ENCODE measurements around the gene CAMK2N1. TPM values are rescaled to one million over a fixed set of nuclear protein-coding genes. Genes with fewer than 3 reads are reported as not detected.

CAMK2N1 gene
- polyA plus RNA-seq, 2 of the 4 experiments (the other 2 are of a cell fraction), result 49.7 to 56.4 TPM

DNA sequence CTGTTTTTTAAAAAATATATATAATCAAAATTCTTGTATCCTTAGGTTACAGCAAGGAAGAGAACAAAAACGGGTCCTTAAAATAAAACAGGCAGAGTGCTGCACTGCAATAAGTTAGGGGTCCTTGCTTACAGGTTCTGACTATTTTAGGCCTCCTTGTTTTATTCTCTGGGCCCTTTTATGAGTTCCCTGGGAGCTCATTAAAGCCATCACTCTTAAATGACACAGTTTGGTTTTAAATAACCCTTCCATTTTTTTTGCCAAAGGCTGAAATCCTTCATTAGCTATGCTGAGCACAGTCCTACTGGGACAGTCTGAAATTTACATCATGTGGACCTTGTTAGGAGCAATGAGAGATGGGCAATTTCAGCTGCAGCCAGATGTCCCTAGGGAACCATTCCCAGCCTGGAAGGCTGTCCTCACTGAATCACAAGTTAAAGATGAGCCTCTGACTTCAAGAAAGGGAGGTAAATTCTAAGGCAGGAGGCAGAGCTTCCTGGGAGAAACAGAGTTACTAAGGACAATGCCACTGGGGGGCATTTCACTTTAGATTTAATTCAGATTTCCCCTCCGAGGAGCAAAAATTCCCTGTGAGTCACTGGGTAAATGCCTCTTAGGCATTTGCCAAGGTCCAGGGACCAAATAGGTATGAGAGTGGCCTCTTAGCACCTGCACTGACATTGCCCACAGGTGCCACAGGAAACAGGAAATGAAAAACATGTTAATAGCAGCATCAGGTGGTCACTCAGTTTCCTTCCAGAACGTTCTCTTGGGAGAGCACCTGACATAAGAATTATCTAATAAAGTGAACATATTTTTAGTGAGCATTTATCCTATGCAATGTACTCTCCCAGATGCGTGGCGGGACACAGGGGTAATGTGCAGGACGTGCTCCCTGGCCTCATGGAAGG, 25.8 kb upstream of the CAMK2N1 start:
- no peak for DNase-seq (ENCODE audit: low read depth in 1 of 2, low spot score in 1 of 2)
- Histone ChIP-seq H3K9me3 (no peaks in the 10 kb centered on the region), H3K4me1 (peaks cover 3% of the 10 kb centered on the region; the same call in 2 of the 3 replicates), H3K4me2 (no peak overlapping the region), H3K4me3 (no peak overlapping the region), H3K27ac (no peak overlapping the region)
- WGBS (ENCODE audit: missing lambda C conversion rate), result 45% methylated on average over 6 of the region's 6 CpGs
- TF ChIP-seq SREBF2 (IDR thresholded peaks at IDR 0.05), result no peak
- no peak for TF ChIP-seq JUNB (IDR thresholded peaks at IDR 0.05)
- TF ChIP-seq, protein P1, sequence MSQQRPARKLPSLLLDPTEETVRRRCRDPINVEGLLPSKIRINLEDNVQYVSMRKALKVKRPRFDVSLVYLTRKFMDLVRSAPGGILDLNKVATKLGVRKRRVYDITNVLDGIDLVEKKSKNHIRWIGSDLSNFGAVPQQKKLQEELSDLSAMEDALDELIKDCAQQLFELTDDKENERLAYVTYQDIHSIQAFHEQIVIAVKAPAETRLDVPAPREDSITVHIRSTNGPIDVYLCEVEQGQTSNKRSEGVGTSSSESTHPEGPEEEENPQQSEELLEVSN (IDR thresholded peaks at IDR 0.05; ENCODE audit: borderline replicate concordance, low read depth), result no peak
- no peak for TF ChIP-seq NPAS2 (CRISPR knock-in tag; IDR thresholded peaks at IDR 0.05; ENCODE audit: borderline replicate concordance)
- TF ChIP-seq, protein P2, sequence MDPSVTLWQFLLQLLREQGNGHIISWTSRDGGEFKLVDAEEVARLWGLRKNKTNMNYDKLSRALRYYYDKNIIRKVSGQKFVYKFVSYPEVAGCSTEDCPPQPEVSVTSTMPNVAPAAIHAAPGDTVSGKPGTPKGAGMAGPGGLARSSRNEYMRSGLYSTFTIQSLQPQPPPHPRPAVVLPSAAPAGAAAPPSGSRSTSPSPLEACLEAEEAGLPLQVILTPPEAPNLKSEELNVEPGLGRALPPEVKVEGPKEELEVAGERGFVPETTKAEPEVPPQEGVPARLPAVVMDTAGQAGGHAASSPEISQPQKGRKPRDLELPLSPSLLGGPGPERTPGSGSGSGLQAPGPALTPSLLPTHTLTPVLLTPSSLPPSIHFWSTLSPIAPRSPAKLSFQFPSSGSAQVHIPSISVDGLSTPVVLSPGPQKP (IDR thresholded peaks at IDR 0.05; ENCODE audit: low read depth, low read length), result no peak
- TF ChIP-seq, protein P3, sequence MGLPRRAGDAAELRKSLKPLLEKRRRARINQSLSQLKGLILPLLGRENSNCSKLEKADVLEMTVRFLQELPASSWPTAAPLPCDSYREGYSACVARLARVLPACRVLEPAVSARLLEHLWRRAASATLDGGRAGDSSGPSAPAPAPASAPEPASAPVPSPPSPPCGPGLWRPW (IDR thresholded peaks at IDR 0.05), result no peak
- no peak for TF ChIP-seq ZC3H11A (IDR thresholded peaks at IDR 0.05)
- no peak for TF ChIP-seq RARB (CRISPR knock-in tag; IDR thresholded peaks at IDR 0.05)
- TF ChIP-seq KDM1A (IDR thresholded peaks at IDR 0.05; ENCODE audit: low read depth), result no peak
- TF ChIP-seq NFE2L2 (conservative IDR thresholded peaks at IDR 0.05; ENCODE audit: low read length), result no peak
- no peak for TF ChIP-seq EHF (CRISPR knock-in tag; IDR thresholded peaks at IDR 0.05)
- ATAC-seq, result no peak
- ChIA-PET POLR2A (no interaction called here), CTCF (interaction anchor here (0.7 to 1.5 kb wide), 4 partner anchors 10 to 299 kb away, joined by 3 to 7 read pairs (median 3); partner anchors contain the start of gene PINK1)
- no peak for FAIRE-seq

DNA sequence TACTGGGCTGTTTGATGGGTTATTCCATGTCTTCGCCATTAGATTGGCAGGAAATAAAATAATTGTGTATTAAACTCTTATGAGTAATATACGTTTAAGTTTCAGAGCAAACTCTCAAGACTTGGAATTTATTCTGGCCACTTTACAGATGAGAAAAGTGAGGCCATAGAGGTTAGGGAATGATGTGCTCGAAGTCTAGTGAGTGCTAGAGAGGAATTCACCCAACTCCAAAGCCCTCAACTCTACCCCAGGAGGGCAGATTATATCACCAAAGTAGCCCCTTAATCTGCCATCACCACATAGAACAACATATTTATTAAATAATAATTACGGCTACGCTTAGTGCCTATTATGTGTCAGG, 22.4 kb upstream of the CAMK2N1 start:
- Histone ChIP-seq H3K9me3 (no peaks in the 10 kb centered on the region), H3K4me3 (peak overlapping the region; percentile 87), H3K27ac (peak overlapping the region; percentile 84 to 89), H3K4me2 (peak overlapping the region; percentile 88), H3K4me1 (peaks cover 9% of the 10 kb centered on the region; the same call in 2 of the 3 replicates)
- DNase-seq (ENCODE audit: low read depth in 1 of 2, low spot score in 1 of 2), result no peak
- CTCF ChIA-PET, result interaction anchor here (0.9 to 2.9 kb wide), 4 partner anchors 9 to 146 kb away, joined by 3 to 8 read pairs (median 3); no protein-coding TSS in a partner anchor
- WGBS (ENCODE audit: missing lambda C conversion rate), result 57% methylated on average over 5 of the region's 5 CpGs
- POLR2A ChIA-PET, result interaction anchor here (0.5 to 1.3 kb wide), 3 partner anchors 23 to 953 kb away, joined by 3 to 13 read pairs (median 4); partner anchors contain the start of genes CAMK2N1 and DDOST
- no peak for FAIRE-seq
- TF ChIP-seq RARB (CRISPR knock-in tag; IDR thresholded peaks at IDR 0.05) (no peak), RCOR1 (IDR thresholded peaks at IDR 0.05; ENCODE audit: low read depth, low read length) (no peak), BHLHE40 (IDR thresholded peaks at IDR 0.05; ENCODE audit: low read depth, low read length) (no peak), EHMT2 (IDR thresholded peaks at IDR 0.05; ENCODE audit: low read depth) (no peak), SREBF2 (IDR thresholded peaks at IDR 0.05) (no peak), NR3C1 (IDR thresholded peaks at IDR 0.05) (no peak), FOXS1 (CRISPR knock-in tag; IDR thresholded peaks at IDR 0.05) (no peak), MYC (IDR thresholded peaks at IDR 0.05; ENCODE audit: borderline replicate concordance, low read length) (no peak)
- TF ChIP-seq, protein P4, sequence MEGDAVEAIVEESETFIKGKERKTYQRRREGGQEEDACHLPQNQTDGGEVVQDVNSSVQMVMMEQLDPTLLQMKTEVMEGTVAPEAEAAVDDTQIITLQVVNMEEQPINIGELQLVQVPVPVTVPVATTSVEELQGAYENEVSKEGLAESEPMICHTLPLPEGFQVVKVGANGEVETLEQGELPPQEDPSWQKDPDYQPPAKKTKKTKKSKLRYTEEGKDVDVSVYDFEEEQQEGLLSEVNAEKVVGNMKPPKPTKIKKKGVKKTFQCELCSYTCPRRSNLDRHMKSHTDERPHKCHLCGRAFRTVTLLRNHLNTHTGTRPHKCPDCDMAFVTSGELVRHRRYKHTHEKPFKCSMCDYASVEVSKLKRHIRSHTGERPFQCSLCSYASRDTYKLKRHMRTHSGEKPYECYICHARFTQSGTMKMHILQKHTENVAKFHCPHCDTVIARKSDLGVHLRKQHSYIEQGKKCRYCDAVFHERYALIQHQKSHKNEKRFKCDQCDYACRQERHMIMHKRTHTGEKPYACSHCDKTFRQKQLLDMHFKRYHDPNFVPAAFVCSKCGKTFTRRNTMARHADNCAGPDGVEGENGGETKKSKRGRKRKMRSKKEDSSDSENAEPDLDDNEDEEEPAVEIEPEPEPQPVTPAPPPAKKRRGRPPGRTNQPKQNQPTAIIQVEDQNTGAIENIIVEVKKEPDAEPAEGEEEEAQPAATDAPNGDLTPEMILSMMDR (IDR thresholded peaks at IDR 0.05), result no peak
- TF ChIP-seq, protein P5, sequence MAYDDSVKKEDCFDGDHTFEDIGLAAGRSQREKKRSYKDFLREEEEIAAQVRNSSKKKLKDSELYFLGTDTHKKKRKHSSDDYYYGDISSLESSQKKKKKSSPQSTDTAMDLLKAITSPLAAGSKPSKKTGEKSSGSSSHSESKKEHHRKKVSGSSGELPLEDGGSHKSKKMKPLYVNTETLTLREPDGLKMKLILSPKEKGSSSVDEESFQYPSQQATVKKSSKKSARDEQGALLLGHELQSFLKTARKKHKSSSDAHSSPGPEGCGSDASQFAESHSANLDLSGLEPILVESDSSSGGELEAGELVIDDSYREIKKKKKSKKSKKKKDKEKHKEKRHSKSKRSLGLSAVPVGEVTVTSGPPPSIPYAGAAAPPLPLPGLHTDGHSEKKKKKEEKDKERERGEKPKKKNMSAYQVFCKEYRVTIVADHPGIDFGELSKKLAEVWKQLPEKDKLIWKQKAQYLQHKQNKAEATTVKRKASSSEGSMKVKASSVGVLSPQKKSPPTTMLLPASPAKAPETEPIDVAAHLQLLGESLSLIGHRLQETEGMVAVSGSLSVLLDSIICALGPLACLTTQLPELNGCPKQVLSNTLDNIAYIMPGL (CRISPR knock-in tag; IDR thresholded peaks at IDR 0.05; ENCODE audit: borderline replicate concordance), result no peak
- ATAC-seq, result no peak

All from A549 (cell line).